ENCODE results near the gene SHISA9.

GRCh38 chr16:13143551-13143950 is 242.2 kb downstream of the SHISA9 start:
- no peak for TF ChIP-seq USF2 (IDR thresholded peaks at IDR 0.05; ENCODE audit: borderline replicate concordance, low read depth, low read length)
- TF ChIP-seq CTCF (IDR thresholded peaks at IDR 0.05), result no peak
- TF ChIP-seq FOXM1 (IDR thresholded peaks at IDR 0.05; ENCODE audit: low read depth), result no peak
- TF ChIP-seq MXI1 (IDR thresholded peaks at IDR 0.05; ENCODE audit: low read depth, low read length), result no peak
- no peak for TF ChIP-seq EZH2phosphoT487 (IDR thresholded peaks at IDR 0.05; ENCODE audit: borderline replicate concordance, low read depth)
- TF ChIP-seq REST (IDR thresholded peaks at IDR 0.05; ENCODE audit: low read depth, low read length), result no peak
- TF ChIP-seq TAF1 (IDR thresholded peaks at IDR 0.05; ENCODE audit: borderline replicate concordance, low read depth, low read length), result no peak
- no peak for TF ChIP-seq POLR2AphosphoS5 (IDR thresholded peaks at IDR 0.05; ENCODE audit: low read depth, low read length)
- no peak for TF ChIP-seq USF1 (IDR thresholded peaks at IDR 0.05; ENCODE audit: borderline replicate concordance, low read depth)
- TF ChIP-seq MAX (IDR thresholded peaks at IDR 0.05; ENCODE audit: low read depth), result no peak
- no peak for TF ChIP-seq YY1 (IDR thresholded peaks at IDR 0.05; ENCODE audit: low read depth)
- TF ChIP-seq TCF12 (IDR thresholded peaks at IDR 0.05), result no peak
- no peak for TF ChIP-seq PBX3 (IDR thresholded peaks at IDR 0.05)
- TF ChIP-seq GABPA (IDR thresholded peaks at IDR 0.05; ENCODE audit: low read depth), result no peak

Measured in SK-N-SH (cell line).